Measurements from ENCODE around the gene REEP1. TPM values are rescaled to one million over a fixed set of nuclear protein-coding genes. Genes with fewer than 3 reads are reported as not detected.

Gene REEP1
- total RNA-seq, 6 donors from 2014 or later, result 4.1 to 10.4 (median 7.5) TPM

- no peaks in the 10 kb centered on the region for H3K27me3 ChIP-seq
- no peak for ATAC-seq (ENCODE audit: low FRiP score in 2 of 2)
- H3K36me3 ChIP-seq, result peaks cover 11 to 64% (median 31%) of the 10 kb centered on the region in 4 donors
These were observed 160.8 kb downstream of the REEP1 start for GRCh38 chr2:86176597-86176996.

GRCh38 chr2:86175828-86176227, 161.6 kb downstream of the REEP1 start:
- no peaks in the 10 kb centered on the region for H3K9me3 ChIP-seq
- H3K4me3 ChIP-seq, result no peak overlapping the region
- no peak overlapping the region for H3K27ac ChIP-seq
- no peak for TF ChIP-seq CTCF (IDR thresholded peaks at IDR 0.05)
- no peak for TF ChIP-seq EP300 (IDR thresholded peaks at IDR 0.05)
- TF ChIP-seq POLR2A (IDR thresholded peaks at IDR 0.05), result no peak
- TF ChIP-seq POLR2AphosphoS5 (IDR thresholded peaks at IDR 0.05), result no peak
- H3K4me1 ChIP-seq, result peaks cover 0 to 8% (median 1%) of the 10 kb centered on the region in 4 donors
- DNase-seq (no peak), ATAC-seq (ENCODE audit: low FRiP score in 2 of 2) (no peak)
- whole genome bisulfite sequencing, 2 donors, result 84 to 89% methylated on average over 1 of the region's 1 CpG
- peaks cover 11 to 69% (median 34%) of the 10 kb centered on the region in 4 donors for H3K36me3 ChIP-seq
- no peaks in the 10 kb centered on the region for H3K27me3 ChIP-seq

More at GRCh38 chr2:86176597-86176996, 160.8 kb downstream of the REEP1 start:
- H3K4me3 ChIP-seq, result no peak overlapping the region
- H3K27ac ChIP-seq, result no peak overlapping the region
- H3K4me1 ChIP-seq, result peaks cover 0 to 8% (median 1%) of the 10 kb centered on the region in 4 donors
- no peaks in the 10 kb centered on the region for H3K9me3 ChIP-seq
- no peak for TF ChIP-seq CTCF (IDR thresholded peaks at IDR 0.05)
- no peak for TF ChIP-seq POLR2A (IDR thresholded peaks at IDR 0.05)
- no peak for TF ChIP-seq EP300 (IDR thresholded peaks at IDR 0.05)
- no peak for TF ChIP-seq POLR2AphosphoS5 (IDR thresholded peaks at IDR 0.05)
- DNase-seq, result no peak

GRCh38 chr2:86174445-86174844, 163.0 kb downstream of the REEP1 start:
- no peak overlapping the region for H3K27ac ChIP-seq
- TF ChIP-seq POLR2AphosphoS5 (IDR thresholded peaks at IDR 0.05), result no peak
- no peak for TF ChIP-seq EP300 (IDR thresholded peaks at IDR 0.05)
- TF ChIP-seq POLR2A (IDR thresholded peaks at IDR 0.05), result no peak
- no peak for TF ChIP-seq CTCF (IDR thresholded peaks at IDR 0.05)
- 48 to 60% methylated on average over 2 of the region's 2 CpGs for WGBS, 2 donors
- no peaks in the 10 kb centered on the region for H3K27me3 ChIP-seq
- H3K4me3 ChIP-seq, result no peak overlapping the region
- peaks cover 9 to 73% (median 42%) of the 10 kb centered on the region in 4 donors for H3K36me3 ChIP-seq
- H3K9me3 ChIP-seq, result no peaks in the 10 kb centered on the region
- peaks cover 0 to 8% (median 1%) of the 10 kb centered on the region in 4 donors for H3K4me1 ChIP-seq
- ATAC-seq (ENCODE audit: low FRiP score in 2 of 2) (no peak), DNase-seq (no peak)

DNA sequence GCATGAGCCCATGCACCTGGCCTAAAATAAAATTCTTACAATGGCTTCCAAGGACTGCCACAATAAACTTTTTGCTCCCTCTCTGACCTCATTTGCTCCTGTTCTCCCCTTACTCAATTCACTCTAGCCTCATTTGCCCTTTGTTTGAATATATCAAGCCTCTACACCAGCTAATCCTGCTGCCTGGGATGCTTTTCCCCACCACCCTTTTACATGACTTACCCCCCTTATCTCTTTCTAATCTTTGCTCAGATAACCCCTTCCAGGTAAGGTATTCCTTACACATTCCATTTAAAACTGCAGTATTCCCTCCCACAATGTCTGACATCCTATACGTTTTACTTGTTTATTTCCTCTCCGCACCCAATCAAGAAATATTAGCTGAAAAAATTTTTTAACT, 164.8 kb downstream of the REEP1 start:
- WGBS, 2 donors, result 17 to 46% methylated on average over 2 of the region's 2 CpGs
- H3K4me3 ChIP-seq, result no peak overlapping the region
- TF ChIP-seq POLR2A (IDR thresholded peaks at IDR 0.05), result no peak
- no peak for TF ChIP-seq EP300 (IDR thresholded peaks at IDR 0.05)
- no peak for TF ChIP-seq POLR2AphosphoS5 (IDR thresholded peaks at IDR 0.05)
- TF ChIP-seq CTCF (IDR thresholded peaks at IDR 0.05), result no peak
- ATAC-seq (ENCODE audit: low FRiP score in 2 of 2), result no peak
- no peaks in the 10 kb centered on the region for H3K27me3 ChIP-seq
- no peak for DNase-seq
- H3K9me3 ChIP-seq, result no peaks in the 10 kb centered on the region
- peaks cover 0 to 8% (median 1%) of the 10 kb centered on the region in 4 donors for H3K4me1 ChIP-seq
- H3K27ac ChIP-seq, result no peak overlapping the region
- peaks cover 2 to 75% (median 32%) of the 10 kb centered on the region in 4 donors for H3K36me3 ChIP-seq

- WGBS, 2 donors, result 90 to 92% methylated on average over 3 of the region's 3 CpGs
- H3K9me3 ChIP-seq, result no peaks in the 10 kb centered on the region
- no peak for DNase-seq
- ATAC-seq (ENCODE audit: low FRiP score in 2 of 2), result no peak
- H3K36me3 ChIP-seq, result peaks cover 0 to 74% (median 35%) of the 10 kb centered on the region in 4 donors
- peaks cover 0 to 8% (median 1%) of the 10 kb centered on the region in 4 donors for H3K4me1 ChIP-seq
- H3K27me3 ChIP-seq, result no peaks in the 10 kb centered on the region
- TF ChIP-seq EP300 (IDR thresholded peaks at IDR 0.05) (no peak), POLR2AphosphoS5 (IDR thresholded peaks at IDR 0.05) (no peak), CTCF (IDR thresholded peaks at IDR 0.05) (no peak), POLR2A (IDR thresholded peaks at IDR 0.05) (no peak)
- H3K4me3 ChIP-seq, result no peak overlapping the region
- no peak overlapping the region for H3K27ac ChIP-seq
These were observed 166.1 kb downstream of the REEP1 start for GRCh38 chr2:86171295-86171694.
